Activated CD4-positive, alpha-beta T cell treated with anti-CD3 and anti-CD28 coated beads for 36 hours (primary cell): ENCODE measurements around the gene HOXB4. TPM values are rescaled to one million over a fixed set of nuclear protein-coding genes. Genes with fewer than 3 reads are reported as not detected.
A peak's percentile ranks its signal among the peaks of the same experiment; 100 is the strongest.

Experiments used
- ATAC-seq: fragments of 200-7000 bp; cut with Tn5 transposase; one replicate; pipeline ENCODE4 v1.10.0; 2021; ENCODE audit warnings: mild to moderate bottlenecking, moderate library complexity
- CTCF ChIA-PET: fragments of 350-600 bp; sonication (Branson Sonifier 250); formaldehyde crosslinking; loops from one replicate; lab custom pipeline; 2021; ENCODE audit warnings: antibody characterized with exemption; lab: Charles Lee
- POLR2A ChIA-PET: fragments of 350-600 bp; sonication (Branson Sonifier 250); formaldehyde crosslinking; loops from one replicate; lab custom pipeline; 2021; ENCODE audit warnings: antibody characterized with exemption, inconsistent platforms; lab: Charles Lee
- DNase-seq: peaks from one replicate; pipeline ENCODE4 v3.0.0-alpha.2; 2020
- H3K27ac Mint-ChIP-seq: one replicate; pipeline ENCODE4 v1.8.0; 2021; ENCODE audit warnings: mixed read lengths
- H3K27me3 Mint-ChIP-seq: one replicate; pipeline ENCODE4 v1.8.0; 2021; ENCODE audit warnings: mixed read lengths
- H3K36me3 Mint-ChIP-seq: one replicate; pipeline ENCODE4 v1.8.0; 2021; ENCODE audit warnings: low read depth, mixed read lengths
- H3K4me1 Mint-ChIP-seq: one replicate; pipeline ENCODE4 v1.8.0; 2021; ENCODE audit warnings: mixed read lengths
- H3K4me3 Mint-ChIP-seq: one replicate; pipeline ENCODE4 v1.8.0; 2021; ENCODE audit warnings: mild to moderate bottlenecking, moderate library complexity, mixed read lengths
- H3K9me3 Mint-ChIP-seq: one replicate; pipeline ENCODE4 v1.8.0; 2021; ENCODE audit warnings: low read depth, mixed read lengths
- intact Hi-C, 2 experiments: fragments of 100-400 bp; cut with DNase I in 1 of 2; cut with micrococcal nuclease in 1 of 2; formaldehyde crosslinking; loops; one replicate each; pipeline versions ENCODE4 v1.14.2 to v1.15.1; 2022 to 2024; cut with DNase I, micrococcal nuclease
- total RNA-seq, 2 experiments: library from RNA; stranded (reverse); gene quantifications; one replicate each; pipeline ENCODE4 v1.2.3, GENCODE V29; 2021

HOXB4 gene
- total RNA-seq, 2 experiments from 2014 or later: 0.66 to 1.1 TPM

GRCh38 chr17:48613862-48614694 lies 35.9 kb upstream of the HOXB4 start:
- ATAC-seq: peak; percentile 24
- peak overlapping the region; percentile 26 for H3K4me3 Mint-ChIP-seq

GRCh38 chr17:48612854-48613691 lies 34.9 kb upstream of the HOXB4 start:
- Mint-ChIP-seq H3K4me3 (peak overlapping the region; percentile 67), H3K36me3 (no peaks in the 10 kb centered on the region), H3K9me3 (no peaks in the 10 kb centered on the region), H3K4me1 (peaks cover 45% of the 10 kb centered on the region), H3K27me3 (peaks cover 73% of the 10 kb centered on the region), H3K27ac (no peak overlapping the region)
- peak; percentile 52 for ATAC-seq
- intact Hi-C loops: loop anchor here (2.0 to 10.0 kb wide), 3 partner anchors 16 to 478 kb away; partner anchors contain the start of genes PRAC1 (in 1 of the 2) and PRAC2 (in 1 of the 2)
- POLR2A ChIA-PET: no interaction called here
- peak; percentile 69 for DNase-seq
- CTCF ChIA-PET: interaction anchor here (0.6 to 2.8 kb wide), 30 partner anchors 9 to 637 kb away, joined by 3 to 27 read pairs (median 4); partner anchors contain the start of genes HOXB5, HOXB9 and PRAC2

More at GRCh38 chr17:48613862-48614694, 35.9 kb upstream of the HOXB4 start:
- POLR2A ChIA-PET: no interaction called here
- peak; percentile 64 for DNase-seq
- Mint-ChIP-seq H3K27me3 (peaks cover 76% of the 10 kb centered on the region), H3K27ac (no peak overlapping the region), H3K9me3 (no peaks in the 10 kb centered on the region), H3K36me3 (no peaks in the 10 kb centered on the region), H3K4me1 (peaks cover 52% of the 10 kb centered on the region)
- intact Hi-C loops: loop anchor here (2.0 to 10.0 kb wide), 4 partner anchors 17 to 479 kb away; partner anchors contain the start of genes PRAC1 (in 1 of the 2) and PRAC2 (in 1 of the 2)
- CTCF ChIA-PET: interaction anchor here (0.7 to 2.8 kb wide), 19 partner anchors 8 to 564 kb away, joined by 3 to 27 read pairs (median 5); partner anchors contain the start of genes HOXB5, HOXB9 and PRAC2

GRCh38 chr17:48612456-48612853 lies 34.3 kb upstream of the HOXB4 start:
- ATAC-seq: no peak
- CTCF ChIA-PET: interaction anchor here (0.7 to 2.8 kb wide), 25 partner anchors 10 to 636 kb away, joined by 3 to 27 read pairs (median 5); partner anchors contain the start of genes HOXB5, HOXB9 and PRAC2

GRCh38 chr17:48611681-48612455 lies 33.7 kb upstream of the HOXB4 start:
- CTCF ChIA-PET: interaction anchor here (1.6 to 2.8 kb wide), 3 partner anchors 19 to 275 kb away, joined by 4 to 27 read pairs (median 9); partner anchors contain the start of gene HOXB5
- DNase-seq (peak; percentile 41), ATAC-seq (no peak)
- Mint-ChIP-seq H3K27ac (no peak overlapping the region), H3K4me1 (peaks cover 37% of the 10 kb centered on the region), H3K4me3 (peak overlapping the region; percentile 82), H3K9me3 (no peaks in the 10 kb centered on the region), H3K27me3 (peaks cover 66% of the 10 kb centered on the region), H3K36me3 (no peaks in the 10 kb centered on the region)
- POLR2A ChIA-PET: no interaction called here
- intact Hi-C loops: loop anchor here (1.0 to 10.0 kb wide), 5 partner anchors 13 to 587 kb away; partner anchors contain the start of genes PRAC1 (in 1 of the 2) and PRAC2 (in 1 of the 2)

More at GRCh38 chr17:48612456-48612853, 34.3 kb upstream of the HOXB4 start:
- Mint-ChIP-seq H3K4me3 (peak overlapping the region; percentile 60), H3K27ac (peak overlapping the region; percentile 20), H3K4me1 (peaks cover 42% of the 10 kb centered on the region), H3K36me3 (no peaks in the 10 kb centered on the region), H3K27me3 (peaks cover 72% of the 10 kb centered on the region), H3K9me3 (no peaks in the 10 kb centered on the region)
- POLR2A ChIA-PET: no interaction called here
- DNase-seq: no peak
- intact Hi-C loops: loop anchor here (2.0 to 10.0 kb wide), 3 partner anchors 16 to 478 kb away; partner anchors contain the start of genes PRAC1 (in 1 of the 2) and PRAC2 (in 1 of the 2)

- no peaks in the 10 kb centered on the region for H3K36me3 Mint-ChIP-seq
- intact Hi-C loops: loop anchor here (1.0 to 10.0 kb wide), 4 partner anchors 14 to 586 kb away; partner anchors contain the start of genes PRAC1 (in 1 of the 2) and PRAC2 (in 1 of the 2)
- peak overlapping the region; percentile 82 for H3K4me3 Mint-ChIP-seq
- CTCF ChIA-PET: no interaction called here
- peak overlapping the region; percentile 58 for H3K27ac Mint-ChIP-seq
- DNase-seq (no peak), ATAC-seq (peak; percentile 11)
- no peaks in the 10 kb centered on the region for H3K9me3 Mint-ChIP-seq
- peaks cover 66% of the 10 kb centered on the region for H3K27me3 Mint-ChIP-seq
- peaks cover 37% of the 10 kb centered on the region for H3K4me1 Mint-ChIP-seq
- POLR2A ChIA-PET: no interaction called here
Observed at GRCh38 chr17:48611213-48611612, 33.1 kb upstream of the HOXB4 start.

GRCh38 chr17:48610282-48611211 lies 32.4 kb upstream of the HOXB4 start, which contains the start of gene HOXB7:
Gene HOXB7, minus strand, starts transcription at chr17:48611017. Its CDS starts 99 bp downstream, at chr17:48610918.
- peak within 1 kb of the TSS; percentile 58 for H3K27ac Mint-ChIP-seq

GRCh38 chr17:48609759-48610281 lies 31.7 kb upstream of the HOXB4 start:
- intact Hi-C loops: loop anchor here (1.0 to 10.0 kb wide), 4 partner anchors 32 to 585 kb away; partner anchors contain the start of genes HOXB4 (in 1 of the 2), PRAC1 (in 1 of the 2) and PRAC2 (in 1 of the 2)
- no peaks in the 10 kb centered on the region for H3K9me3 Mint-ChIP-seq
- peak overlapping the region; percentile 82 for H3K4me3 Mint-ChIP-seq
- ChIA-PET POLR2A (no interaction called here), CTCF (interaction anchor here (0.6 to 2.1 kb wide), 7 partner anchors 8 to 639 kb away, joined by 3 to 15 read pairs (median 3); no protein-coding TSS in a partner anchor)
- H3K27me3 Mint-ChIP-seq: peaks cover 60% of the 10 kb centered on the region
- no peaks in the 10 kb centered on the region for H3K36me3 Mint-ChIP-seq
- H3K27ac Mint-ChIP-seq: no peak overlapping the region
- peaks cover 32% of the 10 kb centered on the region for H3K4me1 Mint-ChIP-seq
- DNase-seq (no peak), ATAC-seq (no peak)

More at GRCh38 chr17:48610282-48611211, 32.4 kb upstream of the HOXB4 start, which contains the start of gene HOXB7:
- Mint-ChIP-seq H3K9me3 (no peaks in the 10 kb centered on the region), H3K4me1 (peaks cover 37% of the 10 kb centered on the region), H3K4me3 (peak within 1 kb of the TSS; percentile 82), H3K27me3 (peaks cover 63% of the 10 kb centered on the region), H3K36me3 (no peaks in the 10 kb centered on the region)
- POLR2A ChIA-PET: no interaction called here
- intact Hi-C loops: loop anchor here (1.0 to 10.0 kb wide), 5 partner anchors 15 to 586 kb away; partner anchors contain the start of genes HOXB4 (in 1 of the 2), PRAC1 (in 1 of the 2) and PRAC2 (in 1 of the 2)
- DNase-seq: peak; percentile 83
- CTCF ChIA-PET: interaction anchor here (0.6 to 2.1 kb wide), 5 partner anchors 13 to 275 kb away, joined by 3 to 10 read pairs (median 3); no protein-coding TSS in a partner anchor
- peak; percentile 40 for ATAC-seq

- Mint-ChIP-seq H3K9me3 (no peaks in the 10 kb centered on the region), H3K36me3 (no peaks in the 10 kb centered on the region), H3K27me3 (peaks cover 61% of the 10 kb centered on the region), H3K4me3 (no peak overlapping the region), H3K27ac (no peak overlapping the region), H3K4me1 (peaks cover 26% of the 10 kb centered on the region)
- intact Hi-C loops: no loop called here
- no peak for DNase-seq
- CTCF ChIA-PET: interaction anchor here (0.6 to 2.1 kb wide), 8 partner anchors 9 to 655 kb away, joined by 3 to 15 read pairs (median 3); no protein-coding TSS in a partner anchor
- POLR2A ChIA-PET: interaction anchor here (0.7 to 1.2 kb wide), 2 partner anchors 10 to 469 kb away, joined by 3 to 4 read pairs; no protein-coding TSS in a partner anchor
- no peak for ATAC-seq
Observed at GRCh38 chr17:48609033-48609432, 30.9 kb upstream of the HOXB4 start.

- Mint-ChIP-seq H3K4me1 (peaks cover 24% of the 10 kb centered on the region), H3K4me3 (no peak overlapping the region), H3K9me3 (no peaks in the 10 kb centered on the region), H3K27me3 (peaks cover 61% of the 10 kb centered on the region), H3K36me3 (no peaks in the 10 kb centered on the region), H3K27ac (no peak overlapping the region)
- ATAC-seq (no peak), DNase-seq (no peak)
- CTCF ChIA-PET: interaction anchor here (0.6 to 2.1 kb wide), 9 partner anchors 10 to 654 kb away, joined by 3 to 15 read pairs (median 3); no protein-coding TSS in a partner anchor
- intact Hi-C loops: no loop called here
- POLR2A ChIA-PET: interaction anchor here (0.7 to 1.2 kb wide), 2 partner anchors 9 to 468 kb away, joined by 3 to 4 read pairs; no protein-coding TSS in a partner anchor
Observed at GRCh38 chr17:48608494-48608834, 30.3 kb upstream of the HOXB4 start.
